Measurements from ENCODE around the gene FCHSD2. TPM values are rescaled to one million over a fixed set of nuclear protein-coding genes. Genes with fewer than 3 reads are reported as not detected.
"Not testable (repeated sequence)": the region's sequence is repeated elsewhere in the genome, so short reads cannot be mapped to it uniquely, and the experiment has no call there.

FCHSD2 gene
- total and polyA plus RNA-seq, 9 of the 15 experiments (the other 6 are each of a cell fraction or from before 2014, with no cell fraction given): 1.8 to 14.7 (median 6.4) TPM

- TF ChIP-seq RBM14 (IDR thresholded peaks at IDR 0.05; ENCODE audit: borderline replicate concordance, insufficient read depth, low read depth, low read length) (no peak), NRF1 (conservative IDR thresholded peaks at IDR 0.05 in 1 of 2, IDR thresholded peaks at IDR 0.05 in 1 of 2) (no peak), KDM5B (IDR thresholded peaks at IDR 0.05; ENCODE audit: insufficient replicate concordance, low read depth, low read length) (no peak), POLR2H (tag; IDR thresholded peaks at IDR 0.05; ENCODE audit: low read depth) (no peak), SLC30A9 (CRISPR knock-in tag; IDR thresholded peaks at IDR 0.05) (no peak)
- TF ChIP-seq, protein P1, sequence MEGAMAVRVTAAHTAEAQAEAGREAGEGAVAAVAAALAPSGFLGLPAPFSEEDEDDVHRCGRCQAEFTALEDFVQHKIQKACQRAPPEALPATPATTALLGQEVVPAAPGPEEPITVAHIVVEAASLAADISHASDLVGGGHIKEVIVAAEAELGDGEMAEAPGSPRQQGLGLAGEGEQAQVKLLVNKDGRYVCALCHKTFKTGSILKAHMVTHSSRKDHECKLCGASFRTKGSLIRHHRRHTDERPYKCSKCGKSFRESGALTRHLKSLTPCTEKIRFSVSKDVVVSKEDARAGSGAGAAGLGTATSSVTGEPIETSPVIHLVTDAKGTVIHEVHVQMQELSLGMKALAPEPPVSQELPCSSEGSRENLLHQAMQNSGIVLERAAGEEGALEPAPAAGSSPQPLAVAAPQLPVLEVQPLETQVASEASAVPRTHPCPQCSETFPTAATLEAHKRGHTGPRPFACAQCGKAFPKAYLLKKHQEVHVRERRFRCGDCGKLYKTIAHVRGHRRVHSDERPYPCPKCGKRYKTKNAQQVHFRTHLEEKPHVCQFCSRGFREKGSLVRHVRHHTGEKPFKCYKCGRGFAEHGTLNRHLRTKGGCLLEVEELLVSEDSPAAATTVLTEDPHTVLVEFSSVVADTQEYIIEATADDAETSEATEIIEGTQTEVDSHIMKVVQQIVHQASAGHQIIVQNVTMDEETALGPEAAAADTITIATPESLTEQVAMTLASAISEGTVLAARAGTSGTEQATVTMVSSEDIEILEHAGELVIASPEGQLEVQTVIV (CRISPR knock-in tag; IDR thresholded peaks at IDR 0.05; ENCODE audit: borderline replicate concordance): no peak
- TF ChIP-seq, protein P2, sequence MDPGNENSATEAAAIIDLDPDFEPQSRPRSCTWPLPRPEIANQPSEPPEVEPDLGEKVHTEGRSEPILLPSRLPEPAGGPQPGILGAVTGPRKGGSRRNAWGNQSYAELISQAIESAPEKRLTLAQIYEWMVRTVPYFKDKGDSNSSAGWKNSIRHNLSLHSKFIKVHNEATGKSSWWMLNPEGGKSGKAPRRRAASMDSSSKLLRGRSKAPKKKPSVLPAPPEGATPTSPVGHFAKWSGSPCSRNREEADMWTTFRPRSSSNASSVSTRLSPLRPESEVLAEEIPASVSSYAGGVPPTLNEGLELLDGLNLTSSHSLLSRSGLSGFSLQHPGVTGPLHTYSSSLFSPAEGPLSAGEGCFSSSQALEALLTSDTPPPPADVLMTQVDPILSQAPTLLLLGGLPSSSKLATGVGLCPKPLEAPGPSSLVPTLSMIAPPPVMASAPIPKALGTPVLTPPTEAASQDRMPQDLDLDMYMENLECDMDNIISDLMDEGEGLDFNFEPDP (CRISPR knock-in tag; IDR thresholded peaks at IDR 0.05): no peak
Observed at GRCh38 chr11:73135346-73136284, 6.5 kb downstream of the FCHSD2 start (continued).

- H3K27ac ChIP-seq (ENCODE audit: extremely low read depth, low read depth, low read length); H3K9me1 ChIP-seq (ENCODE audit: control insufficient read depth, insufficient read depth, low read length); DNase-seq (ENCODE audit: extremely low read depth in 1 of 4, low spot score in 3 of 4); in situ Hi-C loops (cut with MboI); H3K27me3 ChIP-seq (ENCODE audit: control insufficient read depth in 2 of 2, insufficient read depth in 2 of 2, low read length in 2 of 2); H3K9me3 ChIP-seq (replicated peaks; ENCODE audit: control insufficient read depth, insufficient read depth, low read depth, low read length); H3K4me3 ChIP-seq; H2AFZ ChIP-seq (ENCODE audit: low read depth, low read length); intact Hi-C loops (cut with micrococcal nuclease); ATAC-seq; H3K4me2 ChIP-seq (ENCODE audit: insufficient read depth, low read length); BruUV-seq (replicated peaks); H3K9ac ChIP-seq (ENCODE audit: insufficient read depth in 1 of 2, low read depth in 2 of 2, low read length in 2 of 2); H3K79me2 ChIP-seq (ENCODE audit: control insufficient read depth, insufficient read depth, low read length); H3K4me1 ChIP-seq (replicated peaks in 1 of 2; ENCODE audit: control insufficient read depth in 2 of 2, insufficient read depth in 2 of 2, low read length in 2 of 2); H4K20me1 ChIP-seq (replicated peaks; ENCODE audit: control insufficient read depth, insufficient read depth, low read length); FAIRE-seq; H3K36me3 ChIP-seq (ENCODE audit: control insufficient read depth, insufficient read depth, low read length): not testable (repeated sequence)
- ChIA-PET CTCF (ENCODE audit: low intra/inter-chr PET ratio) (interaction anchor here (0.6 kb wide), 1 partner anchor 316 kb away, joined by 3 read pairs; no protein-coding TSS in a partner anchor), POLR2A (interaction anchor here (0.5 kb wide), 1 partner anchor 1271 kb away, joined by 3 read pairs; no protein-coding TSS in a partner anchor)
- 81% methylated on average over 2 of the region's 2 CpGs for whole genome bisulfite sequencing (ENCODE audit: insufficient coverage, low coverage, missing lambda C conversion rate)
Observed at GRCh38 chr11:73132349-73132748, 9.8 kb downstream of the FCHSD2 start.

Measured in K562 (cell line).